D721Med (cell line): Measurements from ENCODE around the gene NAV3.

Experiments
- DNase-seq: peaks from one replicate; pipeline ENCODE4 v3.0.0; 2011; ENCODE audit warnings: low spot score; ENCODE audit not compliant: insufficient read length
- FAIRE-seq: peaks from 2 replicates; lab custom pipeline; 2011; peaks lifted over from hg19 to GRCh38; lab: Jason Lieb, UNC
- CTCF ChIP-seq: IDR thresholded peaks from 2 replicates; pipeline ENCODE4 v1.5.1; 2012; ENCODE audit warnings: mild to moderate bottlenecking, control low read depth; ENCODE audit not compliant: insufficient read depth; ENCODE audit errors: missing control alignments

The NAV3 gene, protein sequence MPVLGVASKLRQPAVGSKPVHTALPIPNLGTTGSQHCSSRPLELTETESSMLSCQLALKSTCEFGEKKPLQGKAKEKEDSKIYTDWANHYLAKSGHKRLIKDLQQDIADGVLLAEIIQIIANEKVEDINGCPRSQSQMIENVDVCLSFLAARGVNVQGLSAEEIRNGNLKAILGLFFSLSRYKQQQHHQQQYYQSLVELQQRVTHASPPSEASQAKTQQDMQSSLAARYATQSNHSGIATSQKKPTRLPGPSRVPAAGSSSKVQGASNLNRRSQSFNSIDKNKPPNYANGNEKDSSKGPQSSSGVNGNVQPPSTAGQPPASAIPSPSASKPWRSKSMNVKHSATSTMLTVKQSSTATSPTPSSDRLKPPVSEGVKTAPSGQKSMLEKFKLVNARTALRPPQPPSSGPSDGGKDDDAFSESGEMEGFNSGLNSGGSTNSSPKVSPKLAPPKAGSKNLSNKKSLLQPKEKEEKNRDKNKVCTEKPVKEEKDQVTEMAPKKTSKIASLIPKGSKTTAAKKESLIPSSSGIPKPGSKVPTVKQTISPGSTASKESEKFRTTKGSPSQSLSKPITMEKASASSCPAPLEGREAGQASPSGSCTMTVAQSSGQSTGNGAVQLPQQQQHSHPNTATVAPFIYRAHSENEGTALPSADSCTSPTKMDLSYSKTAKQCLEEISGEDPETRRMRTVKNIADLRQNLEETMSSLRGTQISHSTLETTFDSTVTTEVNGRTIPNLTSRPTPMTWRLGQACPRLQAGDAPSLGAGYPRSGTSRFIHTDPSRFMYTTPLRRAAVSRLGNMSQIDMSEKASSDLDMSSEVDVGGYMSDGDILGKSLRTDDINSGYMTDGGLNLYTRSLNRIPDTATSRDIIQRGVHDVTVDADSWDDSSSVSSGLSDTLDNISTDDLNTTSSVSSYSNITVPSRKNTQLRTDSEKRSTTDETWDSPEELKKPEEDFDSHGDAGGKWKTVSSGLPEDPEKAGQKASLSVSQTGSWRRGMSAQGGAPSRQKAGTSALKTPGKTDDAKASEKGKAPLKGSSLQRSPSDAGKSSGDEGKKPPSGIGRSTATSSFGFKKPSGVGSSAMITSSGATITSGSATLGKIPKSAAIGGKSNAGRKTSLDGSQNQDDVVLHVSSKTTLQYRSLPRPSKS (N-terminal part only)

GRCh38 chr12:77830583-77831351 is at the start of gene NAV3:
Gene NAV3, plus strand, starts transcription at chr12:77830894. Its CDS starts 568 bp downstream, at chr12:77831462.
- no peak for TF ChIP-seq CTCF
- FAIRE-seq: no peak

DNA sequence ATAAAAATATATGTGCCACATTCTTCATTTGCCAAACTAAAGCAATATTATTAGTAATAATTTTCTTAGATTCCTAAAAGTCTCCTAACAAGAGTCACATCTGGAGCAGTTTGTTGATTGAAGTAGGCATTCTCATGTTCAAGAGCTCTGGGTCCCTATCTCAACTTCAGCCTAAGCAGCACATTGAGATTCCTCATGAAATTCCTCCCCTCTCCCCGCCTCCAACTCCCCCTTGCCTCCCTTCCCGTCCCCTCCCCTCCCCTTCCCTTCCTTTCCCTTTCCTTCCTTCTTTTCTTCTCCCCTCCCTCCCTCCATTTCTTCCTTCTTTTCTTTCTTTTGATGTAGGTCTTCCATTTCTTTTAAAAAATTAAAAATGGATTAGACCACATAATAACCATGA is 48.7 kb upstream of the NAV3 start:
- DNase-seq (no peak), FAIRE-seq (no peak)
- no peak for TF ChIP-seq CTCF

More at GRCh38 chr12:77830583-77831351, at the start of gene NAV3:
- no peak for DNase-seq

GRCh38 chr12:77782766-77783165 is 47.9 kb upstream of the NAV3 start:
- no peak for FAIRE-seq
- DNase-seq: no peak
- TF ChIP-seq CTCF: no peak

GRCh38 chr12:77785211-77785610 is 45.5 kb upstream of the NAV3 start:
- DNase-seq: no peak
- no peak for FAIRE-seq

DNA sequence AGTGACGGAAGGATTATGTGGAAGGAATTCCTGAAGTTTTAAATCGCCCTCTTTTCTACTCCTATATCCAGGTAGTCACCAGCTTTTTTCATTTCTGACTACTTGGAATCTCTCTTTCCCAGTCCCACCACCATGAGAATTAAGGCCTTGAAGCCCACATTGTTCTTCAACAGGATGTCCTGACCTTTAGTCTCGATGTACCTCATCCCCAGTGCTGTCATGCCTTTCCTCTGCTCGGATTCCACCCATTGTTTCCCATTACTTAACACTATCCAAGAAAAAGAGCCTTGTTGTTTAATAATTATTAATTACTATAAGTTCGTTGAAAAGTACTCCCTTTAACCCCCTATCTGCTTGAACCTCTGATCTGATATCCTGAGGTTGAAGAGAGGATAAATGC is 44.0 kb upstream of the NAV3 start:
- DNase-seq (no peak), FAIRE-seq (no peak)
- TF ChIP-seq CTCF: no peak

More at GRCh38 chr12:77785211-77785610, 45.5 kb upstream of the NAV3 start:
- TF ChIP-seq CTCF: no peak
